K562 (cell line): ENCODE data around the gene LRRC38. TPM values are rescaled to one million over a fixed set of nuclear protein-coding genes. Genes with fewer than 3 reads are reported as not detected.

ENCODE experiments used
- ATAC-seq: fragments of 200-7000 bp; cut with Tn5 transposase; 3 replicates; pipeline ENCODE4 v1.9.1; 2020; ENCODE audit warnings: moderate library complexity
- BruUV-seq: library from RNA; stranded (reverse); fragments of 400-500 nt; replicated peaks from 2 replicates; lab custom pipeline; 2021; lab: Mats Ljungman, UMichigan
- CTCF ChIA-PET: fragments of 300-600 bp; formaldehyde crosslinking; extraction: SDS; loops from one replicate; lab custom pipeline; 2021; ENCODE audit warnings: low intra/inter-chr PET ratio; lab: Yijun Ruan, JAX
- POLR2A ChIA-PET: fragments of 300-600, 350-650 bp; sonication (Branson Sonifier 250); formaldehyde crosslinking; extraction: SDS; loops from one replicate; lab custom pipeline; 2021; ENCODE audit warnings: antibody characterized with exemption, inconsistent platforms; lab: Yijun Ruan, JAX
- DNase-seq, 4 experiments: peaks; one replicate each; pipeline versions ENCODE4 v3.0.0 to v3.0.0-alpha.2; 2011 to 2018; ENCODE audit warnings: low spot score in 3 of 4, mixed read lengths in 3 of 4; ENCODE audit errors: extremely low read depth in 1 of 4
- FAIRE-seq: peaks from 2 replicates; lab custom pipeline; 2011; peaks lifted over from hg19 to GRCh38; lab: Jason Lieb, UNC
- H2AFZ ChIP-seq: 2 replicates; pipeline ENCODE4 v1.6.0; 2011; ENCODE audit warnings: low read depth, low read length, control low read depth, inconsistent platforms
- H3K27ac ChIP-seq: fragments of 200-600 bp; 3 replicates; pipeline ENCODE4 v1.8.0; 2011; ENCODE audit warnings: low read depth, mild to moderate bottlenecking, control low read depth, inconsistent platforms, low read length, moderate library complexity, mixed read lengths; ENCODE audit errors: extremely low read depth
- H3K27me3 ChIP-seq, 2 experiments: fragments of 300-600 bp in 1 of 2; 2 replicates in 1 of 2; 3 replicates in 1 of 2; pipeline versions ENCODE4 v1.6.0 to v1.8.0; 2011; ENCODE audit warnings: inconsistent platforms in 2 of 2, low read length in 2 of 2, mild to moderate bottlenecking in 1 of 2, mixed read lengths in 1 of 2, moderate library complexity in 1 of 2; ENCODE audit not compliant: control insufficient read depth in 2 of 2, insufficient read depth in 2 of 2
- H3K36me3 ChIP-seq: fragments of 300-600 bp; 3 replicates; pipeline ENCODE4 v1.8.0; 2011; ENCODE audit warnings: mild to moderate bottlenecking, low read length, inconsistent platforms; ENCODE audit not compliant: control insufficient read depth, insufficient read depth
- H3K4me1 ChIP-seq, 2 experiments: fragments of 200-600 bp in 1 of 2; replicated peaks in 1 of 2; 2 replicates in 1 of 2; 3 replicates in 1 of 2; pipeline versions ENCODE4 v1.5.1 to v1.8.0; 2011; ENCODE audit warnings: inconsistent platforms in 2 of 2, low read length in 2 of 2, mild to moderate bottlenecking in 1 of 2, mixed read lengths in 1 of 2, moderate library complexity in 1 of 2; ENCODE audit not compliant: control insufficient read depth in 2 of 2, insufficient read depth in 2 of 2
- H3K4me2 ChIP-seq: 2 replicates; pipeline ENCODE4 v1.6.1; 2011; ENCODE audit warnings: low read length, control low read depth, inconsistent platforms, mixed read lengths; ENCODE audit not compliant: insufficient read depth
- H3K4me3 ChIP-seq: fragments of 200-600 bp; sonication (generic), shearing (Covaris generic); 2 replicates; pipeline ENCODE4 v1.5.1; 2016; ENCODE audit warnings: control low read depth, inconsistent platforms
- H3K79me2 ChIP-seq: fragments of 200-600 bp; 3 replicates; pipeline ENCODE4 v1.8.0; 2011; ENCODE audit warnings: low read length, inconsistent platforms; ENCODE audit not compliant: control insufficient read depth, insufficient read depth
- H3K9ac ChIP-seq, 2 experiments: 2 replicates each; pipeline versions ENCODE4 v1.6.0 to v1.6.1; 2011; ENCODE audit warnings: low read depth in 2 of 2, low read length in 2 of 2, control low read depth in 1 of 2, inconsistent platforms in 1 of 2, mild to moderate bottlenecking in 1 of 2, mixed read lengths in 1 of 2; ENCODE audit not compliant: insufficient read depth in 1 of 2
- H3K9me1 ChIP-seq: one replicate; pipeline ENCODE4 v1.6.0; 2011; ENCODE audit warnings: inconsistent platforms, mild to moderate bottlenecking, low read length, moderate library complexity; ENCODE audit not compliant: control insufficient read depth, insufficient read depth
- H3K9me3 ChIP-seq: replicated peaks from 2 replicates; pipeline ENCODE4 v1.5.1; 2011; ENCODE audit warnings: low read depth, low read length, inconsistent platforms; ENCODE audit not compliant: control insufficient read depth, insufficient read depth
- H4K20me1 ChIP-seq: replicated peaks from 2 replicates; pipeline ENCODE4 v1.6.1; 2011; ENCODE audit warnings: low read length, inconsistent platforms, mixed read lengths; ENCODE audit not compliant: control insufficient read depth, insufficient read depth
- WGBS: fragments of 100-300 bp; shearing (Covaris generic); methylation state at CpG from one replicate; pipeline ENCODE4 v1.1.6; 2016; ENCODE audit warnings: low coverage, mixed read lengths; ENCODE audit not compliant: insufficient coverage; ENCODE audit errors: missing lambda C conversion rate; 5-methylcytosine and 5-hydroxymethylcytosine counted together
- in situ Hi-C: fragments of 300-500 bp; cut with MboI; formaldehyde crosslinking; loops from 4 replicates; pipeline ENCODE4 v1.15.0; 2018; ENCODE audit warnings: inconsistent platforms, mixed read lengths
- intact Hi-C: fragments of 100-400 bp; cut with micrococcal nuclease; formaldehyde crosslinking; loops from 2 replicates; pipeline ENCODE4 v1.14.2; 2022
- polyA plus RNA-seq, 8 experiments: library from polyadenylated mRNA; depleted of rRNA in 4 of 8; stranded (reverse) in 5 of 8; unstranded in 3 of 8; fragments of >200 nt; fragmentation: Nextera tagmentation in 2 of 8; fragmentation: Illumina TruSeq in 1 of 8; extraction: Ambion mirVana in 2 of 8; extraction: Trizol in 1 of 8; gene quantifications; 2 replicates each; pipeline versions ENCODE4 v1.2.1 to v1.2.3, GENCODE V29; 2011 to 2014; ENCODE audit warnings: inconsistent platforms in 1 of 8, missing spikeins in 1 of 8
- total RNA-seq, 7 experiments: library from RNA; depleted of rRNA in 6 of 7; stranded (reverse); fragments of >200 nt in 6 of 7; fragmentation: Illumina TruSeq in 2 of 7; extraction: Trizol in 2 of 7; gene quantifications; 2 replicates each; pipeline versions ENCODE4 v1.2.1 to v1.2.3, GENCODE V29; 2011 to 2021; ENCODE audit warnings: low replicate concordance in 1 of 7
- TF ChIP-seq, protein P1 (sequence below), 2 experiments: fragments of 150-350 bp in 1 of 2; IDR thresholded peaks; 2 replicates each; pipeline ENCODE4 v1.6.1; 2012 to 2016; ENCODE audit warnings: low read depth in 2 of 2, low read length in 2 of 2, mild to moderate bottlenecking in 1 of 2, moderate library complexity in 1 of 2

Gene LRRC38
- total and polyA plus RNA-seq, 9 of the 15 experiments (the other 6 are each of a cell fraction or from before 2014, with no cell fraction given), result not detected

DNA sequence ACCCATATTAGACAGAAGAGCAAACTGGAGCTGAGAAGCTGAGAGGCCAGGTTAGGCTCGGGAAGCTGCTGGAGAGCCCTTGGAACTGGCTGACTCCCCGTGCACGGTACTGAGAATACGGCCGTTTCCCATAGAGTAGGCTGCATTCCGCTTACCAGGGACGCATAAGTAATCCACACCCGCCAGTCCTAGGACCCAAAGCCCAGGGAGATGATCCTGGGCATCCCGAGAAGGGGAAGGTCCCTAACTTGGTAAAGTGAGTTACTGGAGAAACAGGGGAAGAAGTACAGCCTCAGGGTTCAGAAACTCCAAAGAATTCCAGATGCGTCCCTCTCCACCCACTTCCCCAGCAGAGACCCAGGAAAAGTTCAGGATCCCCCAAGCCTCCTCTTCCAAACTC lies 1.3 kb downstream of the LRRC38 start:
- H4K20me1 ChIP-seq, result peaks cover 8% of the 10 kb centered on the region
- 1% methylated on average over 10 of the region's 10 CpGs for WGBS
- no peak overlapping the region for H3K27ac ChIP-seq
- ATAC-seq, result no peak
- DNase-seq, result no peak
- H3K79me2 ChIP-seq, result no peaks in the 10 kb centered on the region
- H3K4me2 ChIP-seq, result no peak overlapping the region
- ChIA-PET CTCF (no interaction called here), POLR2A (interaction anchor here (1.0 kb wide), 1 partner anchor 9 kb away, joined by 4 read pairs; no protein-coding TSS in a partner anchor)
- H2AFZ ChIP-seq, result no peak overlapping the region
- no peak overlapping the region for H3K4me3 ChIP-seq
- H3K36me3 ChIP-seq, result no peaks in the 10 kb centered on the region
- no peak overlapping the region for H3K9ac ChIP-seq
- no peaks in the 10 kb centered on the region for H3K9me3 ChIP-seq
- no peak for FAIRE-seq
- H3K4me1 ChIP-seq, result peaks cover 0 to 5% of the 10 kb centered on the region in 2 experiments; a peak in 1 of 5 replicates
- BruUV-seq, result no TSS peak
- peaks cover 10 to 66% of the 10 kb centered on the region in 2 experiments; a peak in 4 of 5 replicates for H3K27me3 ChIP-seq
- intact Hi-C loops, result no loop called here
- TF ChIP-seq, protein P1, sequence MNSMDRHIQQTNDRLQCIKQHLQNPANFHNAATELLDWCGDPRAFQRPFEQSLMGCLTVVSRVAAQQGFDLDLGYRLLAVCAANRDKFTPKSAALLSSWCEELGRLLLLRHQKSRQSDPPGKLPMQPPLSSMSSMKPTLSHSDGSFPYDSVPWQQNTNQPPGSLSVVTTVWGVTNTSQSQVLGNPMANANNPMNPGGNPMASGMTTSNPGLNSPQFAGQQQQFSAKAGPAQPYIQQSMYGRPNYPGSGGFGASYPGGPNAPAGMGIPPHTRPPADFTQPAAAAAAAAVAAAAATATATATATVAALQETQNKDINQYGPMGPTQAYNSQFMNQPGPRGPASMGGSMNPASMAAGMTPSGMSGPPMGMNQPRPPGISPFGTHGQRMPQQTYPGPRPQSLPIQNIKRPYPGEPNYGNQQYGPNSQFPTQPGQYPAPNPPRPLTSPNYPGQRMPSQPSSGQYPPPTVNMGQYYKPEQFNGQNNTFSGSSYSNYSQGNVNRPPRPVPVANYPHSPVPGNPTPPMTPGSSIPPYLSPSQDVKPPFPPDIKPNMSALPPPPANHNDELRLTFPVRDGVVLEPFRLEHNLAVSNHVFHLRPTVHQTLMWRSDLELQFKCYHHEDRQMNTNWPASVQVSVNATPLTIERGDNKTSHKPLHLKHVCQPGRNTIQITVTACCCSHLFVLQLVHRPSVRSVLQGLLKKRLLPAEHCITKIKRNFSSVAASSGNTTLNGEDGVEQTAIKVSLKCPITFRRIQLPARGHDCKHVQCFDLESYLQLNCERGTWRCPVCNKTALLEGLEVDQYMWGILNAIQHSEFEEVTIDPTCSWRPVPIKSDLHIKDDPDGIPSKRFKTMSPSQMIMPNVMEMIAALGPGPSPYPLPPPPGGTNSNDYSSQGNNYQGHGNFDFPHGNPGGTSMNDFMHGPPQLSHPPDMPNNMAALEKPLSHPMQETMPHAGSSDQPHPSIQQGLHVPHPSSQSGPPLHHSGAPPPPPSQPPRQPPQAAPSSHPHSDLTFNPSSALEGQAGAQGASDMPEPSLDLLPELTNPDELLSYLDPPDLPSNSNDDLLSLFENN (IDR thresholded peaks at IDR 0.05; ENCODE audit: low read depth in 2 of 2, low read length in 2 of 2), result no peak
- TF ChIP-seq, all 486 proteins: peak for 0
- in situ Hi-C loops, result no loop called here
- peaks cover 2% of the 10 kb centered on the region for H3K9me1 ChIP-seq
